Neural progenitor cell (in vitro differentiated cells): ENCODE data around the gene ZNF649. TPM values are rescaled to one million over a fixed set of nuclear protein-coding genes. Genes with fewer than 3 reads are reported as not detected.

ENCODE experiments used
- DNase-seq: peaks from one replicate; pipeline ENCODE4 v3.0.0-alpha.2; 2016; ENCODE audit warnings: low spot score
- H2AFZ ChIP-seq: fragments of 200-600 bp; sonication (generic); replicated peaks from 2 replicates; pipeline ENCODE4 v1.6.1; 2016; ENCODE audit warnings: antibody characterized with exemption
- H3F3A ChIP-seq: fragments of 200-600 bp; sonication (generic); 2 replicates; pipeline ENCODE4 v1.6.1; 2016; ENCODE audit warnings: antibody characterized with exemption, low read depth
- H3K27ac ChIP-seq: fragments of 200-600 bp; sonication (generic); 2 replicates; pipeline ENCODE4 v1.5.1; 2016; ENCODE audit warnings: mild to moderate bottlenecking
- H3K27me3 ChIP-seq: fragments of 200-600 bp; sonication (generic); 2 replicates; pipeline ENCODE4 v1.6.1; 2016; ENCODE audit warnings: mild to moderate bottlenecking, moderate library complexity
- H3K36me3 ChIP-seq: fragments of 200-600 bp; sonication (generic); 2 replicates; pipeline ENCODE4 v1.5.1; 2016
- H3K4me1 ChIP-seq: fragments of 200-600 bp; sonication (generic); 2 replicates; pipeline ENCODE4 v1.6.1; 2016; ENCODE audit warnings: mixed run types
- H3K4me2 ChIP-seq: fragments of 200-600 bp; sonication (generic); 2 replicates; pipeline ENCODE4 v1.6.1; 2016
- H3K4me3 ChIP-seq: fragments of 200-600 bp; sonication (generic); 2 replicates; pipeline ENCODE4 v1.5.1; 2016
- H3K79me2 ChIP-seq: fragments of 200-600 bp; sonication (generic); 2 replicates; pipeline ENCODE4 v1.6.1; 2016; ENCODE audit warnings: low read depth
- H3K9ac ChIP-seq: fragments of 200-600 bp; sonication (generic); 2 replicates; pipeline ENCODE4 v1.6.1; 2016
- H3K9me3 ChIP-seq: fragments of 200-600 bp; sonication (generic); 2 replicates; pipeline ENCODE4 v1.5.1; 2016; ENCODE audit warnings: low read depth
- H4K20me1 ChIP-seq: fragments of 200-600 bp; sonication (generic); 2 replicates; pipeline ENCODE4 v1.6.1; 2016; ENCODE audit warnings: low read depth
- H3K27ac Mint-ChIP-seq: 3 replicates; pipeline ENCODE4 v1.8.0; 2021; ENCODE audit warnings: mixed read lengths
- H3K27me3 Mint-ChIP-seq: 2 replicates; pipeline ENCODE4 v1.8.0; 2022; ENCODE audit warnings: low read depth, mild to moderate bottlenecking, inconsistent platforms, moderate library complexity, mixed read lengths; ENCODE audit not compliant: insufficient read depth
- H3K36me3 Mint-ChIP-seq: 3 replicates; pipeline ENCODE4 v1.8.0; 2021; ENCODE audit warnings: mixed read lengths
- H3K4me1 Mint-ChIP-seq: 3 replicates; pipeline ENCODE4 v1.8.0; 2021; ENCODE audit warnings: mixed read lengths
- H3K4me3 Mint-ChIP-seq: 3 replicates; pipeline ENCODE4 v1.8.0; 2021; ENCODE audit warnings: mild to moderate bottlenecking, moderate library complexity, mixed read lengths
- H3K9me3 Mint-ChIP-seq: 3 replicates; pipeline ENCODE4 v1.8.0; 2020; ENCODE audit warnings: mixed read lengths
- EZH2 ChIP-seq: fragments of 200-600 bp; sonication (generic); IDR thresholded peaks from 2 replicates; pipeline ENCODE4 v1.6.1; 2017; ENCODE audit warnings: antibody characterized with exemption, mild to moderate bottlenecking, moderate library complexity
- EZH2phosphoT487 ChIP-seq: fragments of 200-600 bp; sonication (generic); IDR thresholded peaks from 2 replicates; pipeline ENCODE4 v1.6.1; 2017; ENCODE audit warnings: antibody characterized with exemption
- total RNA-seq: library from RNA; depleted of rRNA; stranded (reverse); fragments of >200 nt; gene quantifications from 2 replicates; pipeline ENCODE4 v1.2.3, GENCODE V29; 2015; ENCODE audit warnings: low replicate concordance
- TF ChIP-seq, protein P1 (sequence below): fragments of 200-600 bp; sonication (generic); IDR thresholded peaks from 2 replicates; pipeline ENCODE4 v1.5.1; 2017; ENCODE audit warnings: antibody characterized with exemption, mild to moderate bottlenecking

The ZNF649 gene
- total RNA-seq, 1 donor from 2014 or later, result 49.6 TPM

DNA sequence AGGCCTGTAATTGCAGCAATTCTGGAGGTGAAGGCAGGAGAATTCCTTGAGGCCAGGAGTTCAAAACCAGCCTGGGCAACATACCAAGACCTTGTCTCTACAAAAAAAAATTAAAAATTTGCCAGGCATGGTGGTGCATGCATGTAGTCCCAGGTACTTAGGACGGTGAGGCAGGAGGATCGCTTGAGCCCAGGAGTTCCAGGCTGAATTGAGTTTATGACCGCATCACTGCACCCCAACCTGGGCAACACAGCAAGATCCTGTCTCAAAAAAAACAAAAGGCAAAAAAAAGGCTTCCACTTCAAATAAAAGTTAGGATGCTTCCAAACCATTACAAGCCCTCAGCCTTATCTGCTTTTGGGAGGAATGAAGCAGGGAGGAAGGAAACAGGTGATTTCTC is 22.3 kb downstream of the ZNF649 start:
- Histone ChIP-seq H3K27ac (no peak overlapping the region), H3K9ac (no peak overlapping the region), H2AFZ (no peak overlapping the region), H3K4me3 (no peak overlapping the region), H3K9me3 (peaks cover 26% of the 10 kb centered on the region), H3K79me2 (peaks cover 54% of the 10 kb centered on the region), H3F3A (peaks cover 2% of the 10 kb centered on the region), H3K36me3 (peaks cover 68% of the 10 kb centered on the region), H3K4me1 (peaks cover 6% of the 10 kb centered on the region), H3K4me2 (no peak overlapping the region), H3K27me3 (no peaks in the 10 kb centered on the region), H4K20me1 (no peaks in the 10 kb centered on the region)
- H3K27me3 Mint-ChIP-seq, result peaks cover 3% of the 10 kb centered on the region
- no peak overlapping the region for H3K27ac Mint-ChIP-seq
- peaks cover 66% of the 10 kb centered on the region for H3K9me3 Mint-ChIP-seq
- H3K4me1 Mint-ChIP-seq, result peaks cover 1% of the 10 kb centered on the region
- TF ChIP-seq, protein P1, sequence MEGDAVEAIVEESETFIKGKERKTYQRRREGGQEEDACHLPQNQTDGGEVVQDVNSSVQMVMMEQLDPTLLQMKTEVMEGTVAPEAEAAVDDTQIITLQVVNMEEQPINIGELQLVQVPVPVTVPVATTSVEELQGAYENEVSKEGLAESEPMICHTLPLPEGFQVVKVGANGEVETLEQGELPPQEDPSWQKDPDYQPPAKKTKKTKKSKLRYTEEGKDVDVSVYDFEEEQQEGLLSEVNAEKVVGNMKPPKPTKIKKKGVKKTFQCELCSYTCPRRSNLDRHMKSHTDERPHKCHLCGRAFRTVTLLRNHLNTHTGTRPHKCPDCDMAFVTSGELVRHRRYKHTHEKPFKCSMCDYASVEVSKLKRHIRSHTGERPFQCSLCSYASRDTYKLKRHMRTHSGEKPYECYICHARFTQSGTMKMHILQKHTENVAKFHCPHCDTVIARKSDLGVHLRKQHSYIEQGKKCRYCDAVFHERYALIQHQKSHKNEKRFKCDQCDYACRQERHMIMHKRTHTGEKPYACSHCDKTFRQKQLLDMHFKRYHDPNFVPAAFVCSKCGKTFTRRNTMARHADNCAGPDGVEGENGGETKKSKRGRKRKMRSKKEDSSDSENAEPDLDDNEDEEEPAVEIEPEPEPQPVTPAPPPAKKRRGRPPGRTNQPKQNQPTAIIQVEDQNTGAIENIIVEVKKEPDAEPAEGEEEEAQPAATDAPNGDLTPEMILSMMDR, result no peak
- TF ChIP-seq EZH2, result no peak
- no peak for TF ChIP-seq EZH2phosphoT487
- H3K4me3 Mint-ChIP-seq, result no peak overlapping the region
- H3K36me3 Mint-ChIP-seq, result peaks cover 54% of the 10 kb centered on the region
- DNase-seq, result no peak

DNA sequence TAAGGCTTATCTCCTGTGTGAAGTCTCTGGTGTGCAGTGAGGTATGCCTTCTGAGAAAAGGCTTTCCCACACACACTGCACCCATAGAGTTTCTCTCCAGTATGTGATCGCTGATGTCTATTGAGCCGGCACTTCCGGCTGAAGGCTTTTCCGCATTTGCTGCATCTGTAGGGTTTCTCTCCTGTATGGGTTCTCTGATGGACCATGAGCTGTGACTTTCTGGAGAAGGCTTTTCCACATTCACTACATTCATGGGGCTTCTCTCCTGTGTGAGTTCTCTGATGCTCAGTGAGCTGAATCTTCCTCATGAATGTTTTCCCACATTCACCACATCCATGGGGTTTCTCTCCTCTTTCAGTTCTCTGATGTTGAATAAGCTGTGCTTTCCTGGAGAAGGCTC is 31.7 kb downstream of the ZNF649 start:
- Histone ChIP-seq H3K27me3 (no peaks in the 10 kb centered on the region), H3K79me2 (no peaks in the 10 kb centered on the region), H3K36me3 (peaks cover 67% of the 10 kb centered on the region), H3K4me2 (no peak overlapping the region), H3K27ac (no peak overlapping the region), H3K9me3 (peaks cover 55% of the 10 kb centered on the region), H3F3A (no peaks in the 10 kb centered on the region), H3K4me3 (no peak overlapping the region), H3K4me1 (no peaks in the 10 kb centered on the region), H2AFZ (no peak overlapping the region), H3K9ac (no peak overlapping the region), H4K20me1 (no peaks in the 10 kb centered on the region)
- no peak for DNase-seq
- H3K4me1 Mint-ChIP-seq, result no peaks in the 10 kb centered on the region
- H3K27ac Mint-ChIP-seq, result no peak overlapping the region
- peaks cover 77% of the 10 kb centered on the region for H3K36me3 Mint-ChIP-seq
- no peaks in the 10 kb centered on the region for H3K27me3 Mint-ChIP-seq
- peaks cover 87% of the 10 kb centered on the region for H3K9me3 Mint-ChIP-seq
- no peak overlapping the region for H3K4me3 Mint-ChIP-seq
- TF ChIP-seq EZH2phosphoT487, result no peak
- no peak for TF ChIP-seq EZH2
- TF ChIP-seq, protein P1, result no peak

DNA sequence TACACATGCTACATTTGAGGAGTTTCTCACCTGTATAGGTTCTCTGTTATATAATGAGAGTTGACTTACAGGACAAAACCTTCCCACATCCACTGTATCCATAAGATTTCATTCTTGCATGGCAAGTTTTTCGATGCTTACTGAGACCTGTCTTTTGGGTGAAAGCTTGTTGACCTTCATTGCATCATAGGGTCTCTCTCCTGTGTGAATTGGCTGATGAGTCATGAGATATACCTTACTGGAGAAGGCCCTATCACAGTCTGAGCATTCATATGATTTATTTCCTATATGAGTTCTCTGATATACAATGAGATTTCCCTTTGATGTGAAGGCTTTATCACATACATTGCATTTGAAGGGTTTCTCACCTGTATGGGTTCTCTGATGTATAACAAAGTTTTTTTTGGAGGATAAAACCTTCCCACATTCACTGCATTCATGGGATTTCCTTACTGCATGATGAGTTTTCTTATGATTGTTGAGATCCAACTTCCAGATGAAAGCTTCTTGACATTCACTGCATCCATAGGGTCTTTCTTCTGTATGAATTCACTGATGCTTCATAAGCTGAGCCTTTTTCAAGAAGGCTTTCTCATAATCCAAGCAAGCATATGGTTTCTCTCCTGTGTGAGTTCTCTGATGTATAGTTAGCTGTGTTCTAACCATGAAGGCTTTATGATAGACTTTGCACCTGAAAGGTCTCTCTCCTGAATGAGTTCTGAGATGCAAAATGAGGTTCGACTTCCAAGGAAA is 42.8 kb downstream of the ZNF649 start:
- Histone ChIP-seq H4K20me1 (no peaks in the 10 kb centered on the region), H3K9ac (no peak overlapping the region), H3F3A (no peaks in the 10 kb centered on the region), H3K79me2 (no peaks in the 10 kb centered on the region), H3K27me3 (no peaks in the 10 kb centered on the region), H2AFZ (no peak overlapping the region), H3K36me3 (peaks cover 38% of the 10 kb centered on the region), H3K4me3 (no peak overlapping the region), H3K9me3 (peaks cover 60% of the 10 kb centered on the region), H3K4me1 (no peaks in the 10 kb centered on the region), H3K4me2 (no peak overlapping the region), H3K27ac (no peak overlapping the region)
- Mint-ChIP-seq H3K4me3 (no peak overlapping the region), H3K27me3 (peaks cover 3% of the 10 kb centered on the region), H3K36me3 (peaks cover 22% of the 10 kb centered on the region), H3K27ac (no peak overlapping the region), H3K4me1 (no peaks in the 10 kb centered on the region), H3K9me3 (peaks cover 70% of the 10 kb centered on the region)
- TF ChIP-seq EZH2phosphoT487, result no peak
- TF ChIP-seq, protein P1, result no peak
- no peak for TF ChIP-seq EZH2
- DNase-seq, result no peak

Other genes with a start within 250 kb of the ZNF649 start
- 6.9 and 12.0 TPM in 2 replicates for gene SPACA6, start 211.7 kb downstream of the ZNF649 start, total RNA-seq
- gene HAS1, start 181.0 kb downstream of the ZNF649 start, total RNA-seq, result 0.37 and 0.69 TPM in 2 replicates
- not detected in 2 replicates for gene FPR1, start 153.1 kb downstream of the ZNF649 start, total RNA-seq
- gene FPR2, start 143.8 kb downstream of the ZNF649 start, total RNA-seq, result not detected in 2 replicates
- gene FPR3, start 109.9 kb downstream of the ZNF649 start, total RNA-seq, result not detected in 2 replicates
- gene ZNF577, start 17.1 kb downstream of the ZNF649 start, total RNA-seq, result 45.1 and 47.7 TPM in 2 replicates
- 10.4 and 11.7 TPM in 2 replicates for gene ZNF613, start 22.5 kb upstream of the ZNF649 start, total RNA-seq
- gene ZNF350, start 81.8 kb upstream of the ZNF649 start, total RNA-seq, result 4.6 and 7.3 TPM in 2 replicates
- gene ZNF615, start 103.2 kb upstream of the ZNF649 start, total RNA-seq, result 15.9 and 31.4 TPM in 2 replicates
- gene ZNF614, start 123.4 kb upstream of the ZNF649 start, total RNA-seq, result 19.1 and 21.5 TPM in 2 replicates
- 17.7 and 23.3 TPM in 2 replicates for gene ZNF432, start 143.8 kb upstream of the ZNF649 start, total RNA-seq
- gene ZNF841, start 190.7 kb upstream of the ZNF649 start, total RNA-seq, result 17.6 and 18.3 TPM in 2 replicates
- 26.8 and 38.4 TPM in 2 replicates for gene ZNF616, start 234.9 kb upstream of the ZNF649 start, total RNA-seq